Measurements from ENCODE around the gene MCM3. TPM values are rescaled to one million over a fixed set of nuclear protein-coding genes. Genes with fewer than 3 reads are reported as not detected.

Gene MCM3
- total RNA-seq (2022; extraction: Qiagen RNA extraction; ENCODE audit: low read depth), result 80.9 to 86.0 TPM (median 83.7 TPM) in 5 replicates

GRCh38 chr6:52284460-52285176 lies at the start of gene MCM3:
MCM3 (minus strand) TSS chr6:52284742; CDS start chr6:52284674, 68 bp downstream.

GRCh38 chr6:52244400-52244799 lies 40.1 kb downstream of the MCM3 start, which contains the start of gene IL17F:
IL17F (minus strand) TSS chr6:52244500; CDS start chr6:52244429, 71 bp downstream.

Other genes starting within 250 kb of the MCM3 start
- not detected in 5 replicates for gene PKHD1, start 197.1 kb downstream of the MCM3 start, total RNA-seq (2022; extraction: Qiagen RNA extraction; ENCODE audit: low read depth)
- gene IL17A, start 98.4 kb downstream of the MCM3 start, total RNA-seq (2022; extraction: Qiagen RNA extraction; ENCODE audit: low read depth), result not detected in 5 replicates
- not detected in 5 replicates for gene IL17F, start 40.2 kb downstream of the MCM3 start, total RNA-seq (2022; extraction: Qiagen RNA extraction; ENCODE audit: low read depth)
- gene PAQR8, start 77.4 kb upstream of the MCM3 start, total RNA-seq (2022; extraction: Qiagen RNA extraction; ENCODE audit: low read depth), result 0.38 to 1.0 TPM (median 0.80 TPM) in 5 replicates
- gene EFHC1, start 135.6 kb upstream of the MCM3 start, total RNA-seq (2022; extraction: Qiagen RNA extraction; ENCODE audit: low read depth), result 7.7 to 12.8 TPM (median 12.6 TPM) in 5 replicates

All from A549 treated with RU486 at 1 μM for 4 hours (cell line).